LHCN-M2 (cell line): Measurements from ENCODE around the gene EFL1. TPM values are rescaled to one million over a fixed set of nuclear protein-coding genes. Genes with fewer than 3 reads are reported as not detected.

Experiments used
- DNase-seq: peaks from one replicate; pipeline ENCODE4 v3.0.0-alpha.2; 2012; ENCODE audit warnings: low read depth
- total RNA-seq: library from RNA; depleted of rRNA; stranded (reverse); fragments of >200 nt; gene quantifications from 2 replicates; pipeline ENCODE4 v1.2.3, GENCODE V29; 2014

EFL1 gene
- total RNA-seq, 1 experiment from 2014 or later: 19.6 TPM

DNA sequence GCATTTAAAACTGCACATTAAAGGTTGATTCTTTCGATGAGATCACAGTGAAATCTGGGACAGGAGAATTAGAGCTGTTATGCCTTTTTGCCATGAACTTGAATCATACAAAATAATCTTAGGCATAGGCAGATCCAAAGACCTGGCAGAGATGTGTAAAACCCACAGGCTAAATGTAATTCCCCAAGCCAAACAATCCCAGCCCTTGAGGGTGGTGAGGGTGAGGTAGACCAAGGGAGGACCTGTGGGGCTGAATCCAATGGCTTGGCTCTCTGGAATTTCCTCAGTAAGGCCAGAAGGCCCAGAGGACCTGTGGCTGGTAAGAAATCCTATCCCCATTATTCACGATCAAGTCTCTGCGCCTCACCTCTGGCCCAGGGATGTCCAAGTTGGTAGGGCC is 136.2 kb downstream of the EFL1 start:
- no peak for DNase-seq

DNA sequence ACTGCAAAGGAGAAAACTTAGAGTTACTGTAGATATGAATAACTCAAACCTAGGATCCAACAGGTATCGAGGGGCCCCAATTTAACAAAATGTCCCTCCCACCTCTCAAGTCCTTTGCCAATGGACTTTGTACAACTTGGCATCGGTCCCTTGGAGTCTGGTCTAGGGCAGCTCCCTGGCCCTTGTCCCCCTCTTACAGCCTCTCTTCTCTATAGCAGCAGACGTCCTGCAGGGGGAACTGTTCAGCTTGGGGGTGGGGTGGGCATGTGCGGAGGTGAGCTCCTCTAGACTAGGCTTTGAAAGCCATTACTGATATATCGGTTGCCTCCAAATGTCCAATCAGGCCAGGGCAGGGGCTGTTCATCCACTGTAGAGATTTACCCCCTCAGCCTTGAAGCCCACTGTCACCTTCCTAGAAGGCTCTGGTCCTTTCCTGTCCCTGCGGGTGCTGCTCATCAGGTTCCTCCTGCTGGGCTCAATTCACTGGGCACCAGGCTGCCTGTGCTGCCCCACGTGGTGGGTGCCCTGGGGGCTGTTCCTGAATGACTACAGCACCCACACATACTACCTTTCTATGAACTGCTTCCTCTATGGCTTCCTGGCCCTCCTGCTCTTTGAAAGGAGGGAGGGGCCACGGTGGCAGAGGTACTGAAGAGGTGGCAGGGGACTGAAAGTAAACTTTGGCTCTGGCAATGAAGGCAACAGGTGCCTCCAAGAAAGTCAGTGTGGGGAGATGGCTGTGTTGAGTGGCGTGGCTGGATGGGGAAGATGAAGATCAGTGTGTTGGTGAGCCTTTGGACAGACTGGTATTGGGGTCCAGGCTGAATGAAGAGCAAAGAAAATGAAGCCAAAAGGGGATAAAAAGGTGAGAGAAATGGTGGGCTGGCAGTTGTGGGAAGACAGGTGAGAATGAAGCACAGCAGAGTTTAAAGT is 137.9 kb downstream of the EFL1 start:
- no peak for DNase-seq

DNA sequence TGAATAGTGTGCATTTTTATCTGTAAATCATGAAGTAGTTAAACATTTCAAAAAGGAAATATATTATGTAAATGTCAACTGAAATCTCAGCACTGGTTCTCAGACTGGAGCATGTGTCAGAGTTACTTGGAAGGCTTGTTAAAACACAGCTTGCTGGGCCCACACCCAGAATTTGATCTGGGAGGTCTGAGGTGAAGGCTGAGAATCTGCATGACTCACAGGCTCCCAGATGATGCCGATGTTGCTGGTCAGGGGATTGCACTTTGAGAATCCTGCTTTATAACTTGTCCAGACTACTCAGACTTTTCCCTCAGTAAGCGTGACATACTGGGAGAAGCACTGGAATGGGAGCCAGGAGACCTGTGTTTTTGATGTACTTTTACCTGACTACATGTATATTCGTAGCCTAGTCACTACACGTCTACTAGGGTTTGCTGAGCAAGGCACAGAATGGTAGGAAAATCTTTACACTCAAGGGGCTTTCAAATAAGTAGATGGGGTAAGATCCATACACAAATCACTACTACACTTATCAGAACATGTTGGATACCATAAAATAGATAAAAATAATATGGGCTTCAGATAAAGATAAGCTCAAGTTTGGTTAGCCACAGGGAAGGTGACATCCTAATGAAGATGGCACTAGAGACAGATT is 139.7 kb downstream of the EFL1 start:
- peak; percentile 97 for DNase-seq

- no peak for DNase-seq
These were observed 144.5 kb downstream of the EFL1 start for GRCh38 chr15:82118040-82118439.

DNA sequence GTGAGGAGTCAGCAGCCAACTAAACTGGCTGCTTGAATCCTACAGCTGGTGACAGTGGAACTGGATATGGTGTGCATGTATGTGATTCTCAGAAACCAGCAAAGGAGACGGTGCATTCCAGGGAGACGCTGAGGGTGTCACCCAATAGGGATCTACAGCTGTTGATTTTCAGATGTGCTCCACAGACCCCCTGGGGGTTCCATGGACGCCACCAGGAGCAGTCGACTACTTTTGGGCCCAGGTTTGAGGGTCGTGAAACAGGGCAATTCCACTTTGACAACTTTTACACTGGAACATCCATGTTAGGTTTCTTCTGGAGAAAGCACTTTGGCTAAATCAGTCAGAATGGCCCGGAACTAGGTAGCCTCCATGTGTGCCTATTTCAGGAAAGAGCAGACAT is 145.2 kb downstream of the EFL1 start:
- DNase-seq: no peak

- no peak for DNase-seq
These were observed 147.9 kb downstream of the EFL1 start for GRCh38 chr15:82114660-82115059.

DNA sequence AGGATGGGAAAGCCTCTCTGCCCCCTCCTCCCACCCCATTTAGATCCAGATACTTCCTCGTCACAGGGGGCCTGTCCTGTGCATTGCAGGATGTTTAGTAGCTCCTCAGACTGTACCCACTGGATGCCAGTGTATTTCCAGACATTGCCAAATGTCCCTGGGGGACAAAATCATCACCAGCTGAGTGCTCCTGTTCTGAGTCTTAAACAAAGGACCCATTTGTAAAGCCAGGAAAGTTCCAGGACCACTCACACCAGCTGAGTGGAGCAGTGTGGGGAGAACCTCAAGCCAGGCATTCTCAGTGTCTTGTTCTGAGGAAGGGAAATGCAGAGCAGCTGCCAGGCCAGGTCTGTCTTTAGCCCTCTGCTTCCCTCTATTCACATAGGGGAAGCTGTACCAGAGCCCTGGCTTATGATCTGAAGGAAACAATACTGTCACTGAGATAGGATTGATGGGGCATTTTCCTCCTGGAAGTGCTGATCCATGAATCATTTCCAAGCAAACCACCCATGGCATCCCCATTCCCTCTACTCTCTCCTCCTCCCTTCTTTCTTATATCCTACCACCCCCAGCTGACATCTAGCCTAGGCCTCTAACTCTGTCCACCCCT is 149.3 kb downstream of the EFL1 start:
- no peak for DNase-seq

DNA sequence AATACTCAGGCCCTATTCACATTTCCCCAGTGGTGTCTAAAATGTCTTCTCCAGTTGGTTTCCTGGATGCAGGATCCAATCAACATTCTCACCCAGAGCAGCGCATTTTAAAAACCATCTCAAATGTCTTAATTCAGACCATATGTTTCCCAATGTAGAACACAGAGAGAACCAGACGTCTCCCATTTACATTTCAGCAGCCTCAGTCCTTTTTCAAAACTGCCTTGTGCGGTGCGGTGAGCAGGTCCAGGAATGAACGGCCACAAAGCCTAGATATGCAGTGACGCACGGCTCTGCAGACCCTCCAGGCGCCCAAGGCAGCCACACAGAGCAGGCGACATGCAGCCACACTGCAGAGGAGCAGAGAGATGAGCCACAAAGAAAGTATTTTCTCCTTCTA is 150.6 kb downstream of the EFL1 start:
- no peak for DNase-seq

- no peak for DNase-seq
These were observed 152.4 kb downstream of the EFL1 start for GRCh38 chr15:82110144-82110543.

DNA sequence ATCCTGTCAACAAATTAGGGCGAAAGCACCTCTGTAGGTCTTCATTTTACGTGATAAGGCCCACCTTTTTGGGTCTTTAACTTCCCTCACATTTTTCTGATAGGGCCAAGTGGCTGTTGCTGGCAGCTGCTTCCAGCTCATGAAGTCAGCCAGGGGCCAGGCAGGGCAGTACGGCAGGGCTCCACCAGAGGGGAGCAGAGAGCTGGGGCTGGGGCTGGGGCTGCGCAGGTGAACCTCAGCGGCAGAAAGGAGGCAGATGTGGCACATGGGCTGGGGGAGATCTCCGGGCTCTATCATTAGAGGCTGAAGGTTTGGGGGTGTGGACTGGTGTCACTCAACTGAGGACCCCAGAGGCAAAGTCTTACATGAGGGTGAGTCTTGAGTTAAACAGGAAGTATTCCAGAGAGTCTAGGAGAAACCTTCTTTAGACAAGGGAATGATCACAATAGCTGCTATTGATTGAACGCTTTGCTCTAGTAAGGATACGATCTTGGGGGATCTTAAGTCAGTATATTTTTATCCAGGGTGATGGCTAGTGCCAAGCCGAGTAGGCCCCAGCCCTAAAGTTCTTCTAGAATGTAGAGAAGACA is 153.9 kb downstream of the EFL1 start:
- peak; percentile 52 for DNase-seq

GRCh38 chr15:82106679-82107078 is 155.9 kb downstream of the EFL1 start:
- DNase-seq: no peak

DNA sequence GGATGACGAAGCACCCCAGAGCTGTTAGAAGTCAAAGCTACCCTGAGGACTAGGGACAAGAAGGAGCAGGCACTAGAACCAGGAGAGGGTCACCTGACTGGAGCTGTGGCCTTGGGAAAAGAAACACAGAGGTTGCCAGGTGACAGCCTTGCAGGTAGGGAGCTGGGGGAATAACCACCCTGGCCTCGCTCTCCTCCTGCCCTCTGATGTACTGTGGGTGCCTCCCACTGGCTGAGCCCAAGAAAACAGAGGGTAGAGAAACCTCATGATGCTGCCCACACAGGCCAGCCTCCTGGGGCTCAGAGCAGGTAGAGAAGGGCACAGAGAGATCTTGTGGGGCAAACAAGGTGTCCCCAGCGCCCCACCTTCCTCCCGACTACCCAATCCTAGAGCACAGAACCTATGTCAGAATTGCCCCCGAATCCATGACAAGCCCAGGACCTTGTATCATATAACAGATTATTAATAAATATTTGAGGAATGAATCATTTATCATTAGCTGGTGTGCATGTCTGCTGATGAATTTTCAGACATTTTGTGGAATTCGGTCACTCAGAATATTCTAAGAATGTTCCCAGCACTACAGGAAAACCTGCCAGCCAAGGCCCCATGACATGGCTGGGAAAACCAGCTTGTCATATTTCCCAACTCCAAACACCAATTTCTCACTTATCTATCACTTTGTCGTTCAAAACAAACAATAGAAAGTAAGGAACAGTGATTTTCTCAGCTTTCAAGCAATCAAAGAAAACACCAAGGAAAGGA is 156.9 kb downstream of the EFL1 start:
- DNase-seq: peak; percentile 56

DNA sequence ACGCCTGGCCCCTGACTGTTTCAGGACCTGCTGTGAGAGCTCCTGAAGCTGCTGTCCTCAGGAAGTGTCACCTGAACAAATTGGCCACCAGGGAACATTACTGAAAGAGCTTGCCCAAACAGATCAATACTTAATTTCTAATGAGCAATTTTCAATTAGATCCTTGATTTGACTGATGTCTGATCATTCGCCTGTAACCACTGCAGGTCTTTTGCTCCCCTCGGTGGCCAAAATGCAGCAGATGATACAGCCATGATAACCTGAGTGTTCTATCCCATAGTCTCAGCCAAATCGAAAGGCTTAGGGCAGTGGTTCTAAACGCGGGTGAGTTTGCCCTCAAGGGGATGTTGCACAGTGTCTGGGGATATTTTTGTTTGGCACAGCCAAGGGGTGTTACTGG is 159.1 kb downstream of the EFL1 start:
- DNase-seq: no peak

- no peak for DNase-seq
These were observed 162.2 kb downstream of the EFL1 start for GRCh38 chr15:82100111-82100929.

GRCh38 chr15:82098674-82099073 is 163.9 kb downstream of the EFL1 start:
- DNase-seq: no peak

DNA sequence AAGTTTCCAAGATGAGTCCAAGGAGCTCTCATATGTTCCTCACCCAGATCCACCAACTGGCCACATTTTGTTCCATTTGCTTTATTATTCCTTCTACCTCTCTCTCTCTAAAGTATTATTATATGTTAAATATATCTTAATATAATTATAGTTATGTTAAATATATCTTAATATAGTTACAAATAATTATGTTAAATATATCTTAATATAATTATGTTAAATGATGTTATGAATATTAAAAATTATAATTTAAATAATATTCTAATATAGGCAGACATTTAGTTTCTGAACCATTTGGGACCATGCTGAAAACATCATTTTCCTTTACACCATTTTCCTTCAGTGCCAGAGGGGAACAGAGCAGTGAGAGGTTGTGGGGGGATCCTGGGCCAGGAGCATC is 166.7 kb downstream of the EFL1 start:
- no peak for DNase-seq

GRCh38 chr15:82093774-82094211 is 168.7 kb downstream of the EFL1 start:
- peak; percentile 89 for DNase-seq

- no peak for DNase-seq
These were observed 169.2 kb downstream of the EFL1 start for GRCh38 chr15:82093325-82093724.

GRCh38 chr15:82091636-82092140 is 170.8 kb downstream of the EFL1 start:
- DNase-seq: no peak
